SH-SY5Y (cell line): ENCODE results near the gene SLC25A45.

Experiments used
- GATA2 ChIP-seq: IDR thresholded peaks from 2 replicates; pipeline ENCODE4 v1.6.1; 2011; ENCODE audit warnings: mild to moderate bottlenecking, low read depth, low read length
- GATA3 ChIP-seq: IDR thresholded peaks from 2 replicates; pipeline ENCODE4 v1.6.1; 2011; ENCODE audit warnings: low read depth, mild to moderate bottlenecking, low read length, moderate library complexity

GRCh38 chr11:65329944-65330403 lies 52.5 kb downstream of the SLC25A45 start:
- TF ChIP-seq GATA2, result no peak; the same call in 1 of the 2 replicates
- TF ChIP-seq GATA3, result no peak
